GM21367 (cell line): ENCODE results near the gene TRANK1.

ENCODE experiments used
- ATAC-seq: cut with Tn5 transposase; IDR thresholded peaks from one replicate; pipeline ENCODE4 v1.9.1; 2021; ENCODE audit not compliant: unreplicated experiment

The TRANK1 gene

GRCh38 chr3:36811768-36812167 lies 133.1 kb downstream of the TRANK1 start:
- no peak for ATAC-seq

- ATAC-seq: no peak
These were observed 140.4 kb downstream of the TRANK1 start for GRCh38 chr3:36804295-36805055.

GRCh38 chr3:36803091-36803791 lies 141.6 kb downstream of the TRANK1 start:
- ATAC-seq: no peak

GRCh38 chr3:36800533-36801116 lies 144.2 kb downstream of the TRANK1 start:
- no peak for ATAC-seq

GRCh38 chr3:36796881-36797280 lies 148.0 kb downstream of the TRANK1 start:
- ATAC-seq: no peak

- no peak for ATAC-seq
These were observed 148.7 kb downstream of the TRANK1 start for GRCh38 chr3:36796161-36796560.

GRCh38 chr3:36795622-36796021 lies 149.2 kb downstream of the TRANK1 start:
- ATAC-seq: no peak

GRCh38 chr3:36792342-36792741 lies 152.5 kb downstream of the TRANK1 start:
- ATAC-seq: peak; percentile 58

- no peak for ATAC-seq
These were observed 154.1 kb downstream of the TRANK1 start for GRCh38 chr3:36790765-36791164.

GRCh38 chr3:36786921-36787890 lies 157.6 kb downstream of the TRANK1 start:
- no peak for ATAC-seq

- no peak for ATAC-seq
These were observed 160.7 kb downstream of the TRANK1 start for GRCh38 chr3:36784138-36784635.

GRCh38 chr3:36777424-36778218 lies 167.2 kb downstream of the TRANK1 start:
- no peak for ATAC-seq
